Activated T-cell treated with anti-CD3 and anti-CD28 coated beads for 48 hours (primary cell): ENCODE results near the gene AMBP.

Source experiments
- DNase-seq: peaks from one replicate; pipeline ENCODE4 v3.0.0-alpha.2; 2020; ENCODE audit warnings: low read depth

AMBP gene

GRCh38 chr9:114112778-114113584, 34.9 kb upstream of the AMBP start:
- no peak for DNase-seq

GRCh38 chr9:114112325-114112724, 34.2 kb upstream of the AMBP start:
- DNase-seq, result no peak

- DNase-seq, result no peak
Observed at GRCh38 chr9:114110180-114110579, 32.1 kb upstream of the AMBP start.

GRCh38 chr9:114109124-114109523, 31.0 kb upstream of the AMBP start:
- no peak for DNase-seq

- DNase-seq, result peak; percentile 60
Observed at GRCh38 chr9:114108016-114108833, 30.1 kb upstream of the AMBP start.

GRCh38 chr9:114107286-114108001, 29.3 kb upstream of the AMBP start:
- no peak for DNase-seq

- DNase-seq, result no peak
Observed at GRCh38 chr9:114105236-114105635, 27.1 kb upstream of the AMBP start.

GRCh38 chr9:114102484-114102883, 24.4 kb upstream of the AMBP start:
- no peak for DNase-seq

- no peak for DNase-seq
Observed at GRCh38 chr9:114100536-114100935, 22.4 kb upstream of the AMBP start.

GRCh38 chr9:114099669-114100270, 21.7 kb upstream of the AMBP start:
- DNase-seq, result no peak

- DNase-seq, result no peak
Observed at GRCh38 chr9:114098936-114099668, 21.0 kb upstream of the AMBP start, which contains the start of gene KIF12. KIF12 (minus strand) TSS chr9:114099292; CDS start chr9:114099276, 16 bp downstream.

- peak; percentile 42 for DNase-seq
Observed at GRCh38 chr9:114098021-114098935, 20.2 kb upstream of the AMBP start.

- no peak for DNase-seq
Observed at GRCh38 chr9:114097613-114098020, 19.5 kb upstream of the AMBP start.

- no peak for DNase-seq
Observed at GRCh38 chr9:114096866-114097612, 18.9 kb upstream of the AMBP start.

- no peak for DNase-seq
Observed at GRCh38 chr9:114096041-114096511, 18.0 kb upstream of the AMBP start.

GRCh38 chr9:114094971-114095370, 16.9 kb upstream of the AMBP start:
- no peak for DNase-seq

- no peak for DNase-seq
Observed at GRCh38 chr9:114093761-114094505, 15.8 kb upstream of the AMBP start.

GRCh38 chr9:114093031-114093471, 15.0 kb upstream of the AMBP start:
- DNase-seq, result no peak

GRCh38 chr9:114092336-114092735, 14.2 kb upstream of the AMBP start:
- DNase-seq, result no peak
